B cell (primary cell): ENCODE measurements around the gene TRIM66. TPM values are rescaled to one million over a fixed set of nuclear protein-coding genes. Genes with fewer than 3 reads are reported as not detected.

Source experiments
- ATAC-seq: fragments of 200-7000 bp; cut with Tn5 transposase; one replicate; pipeline ENCODE4 v1.10.0; 2021; ENCODE audit warnings: low read depth, mild to moderate bottlenecking, moderate number of reproducible peaks, moderate library complexity
- CTCF ChIA-PET: fragments of 350-600 bp; sonication (Branson Sonifier 250); formaldehyde crosslinking; loops from one replicate; lab custom pipeline; 2021; ENCODE audit warnings: antibody characterized with exemption, inconsistent platforms; lab: Charles Lee
- POLR2A ChIA-PET: fragments of 350-600 bp; sonication (Branson Sonifier 250); formaldehyde crosslinking; loops from one replicate; lab custom pipeline; 2021; ENCODE audit warnings: antibody characterized with exemption; lab: Charles Lee
- DNase-seq: peaks from one replicate; pipeline ENCODE4 v3.0.0; 2013
- H2AFZ ChIP-seq: 2 replicates; pipeline ENCODE4 v1.6.1; 2012; ENCODE audit warnings: mild to moderate bottlenecking, low read depth, low read length; ENCODE audit not compliant: insufficient read depth, poor library complexity, severe bottlenecking
- H3K27ac ChIP-seq, 2 donors: 1 replicate in 1 of 2; 2 replicates in 1 of 2; pipeline ENCODE4 v1.5.1; 2012 to 2013; ENCODE audit warnings: low read length in 2 of 2, mild to moderate bottlenecking in 2 of 2, moderate library complexity in 1 of 2
- H3K27me3 ChIP-seq, 4 experiments: fragments of 200-600 bp in 1 of 4; sonication (generic) in 1 of 4; replicated peaks in 1 of 4; 1 replicate in 2 of 4; 2 replicates in 2 of 4; pipeline versions ENCODE4 v1.6.1 to v1.7.0; 2013 to 2016; ENCODE audit warnings: low read length in 3 of 4, mild to moderate bottlenecking in 2 of 4, mixed read lengths in 1 of 4, moderate library complexity in 1 of 4; ENCODE audit not compliant: insufficient read depth in 4 of 4, control insufficient read depth in 3 of 4; ENCODE audit errors: control extremely low read depth in 1 of 4
- H3K36me3 ChIP-seq, 2 experiments: replicated peaks in 1 of 2; 1 replicate in 1 of 2; 2 replicates in 1 of 2; pipeline versions ENCODE4 v1.6.1 to v1.7.1; 2013; ENCODE audit warnings: low read length in 1 of 2; ENCODE audit not compliant: insufficient read depth in 2 of 2, control insufficient read depth in 1 of 2; ENCODE audit errors: control extremely low read depth in 1 of 2, extremely low read depth in 1 of 2
- H3K4me1 ChIP-seq, 2 donors: fragments of 200-600 bp in 1 of 2; sonication (generic) in 1 of 2; 1 replicate in 1 of 2; 2 replicates in 1 of 2; pipeline versions ENCODE4 v1.5.1 to v1.6.1; 2013 to 2017; ENCODE audit warnings: low read length in 2 of 2; ENCODE audit not compliant: control insufficient read depth in 2 of 2, insufficient read depth in 2 of 2
- H3K4me2 ChIP-seq: replicated peaks from 2 replicates; pipeline ENCODE3; 2012; ENCODE audit warnings: mild to moderate bottlenecking, low read depth, low read length; ENCODE audit not compliant: poor library complexity, severe bottlenecking
- H3K4me3 ChIP-seq, 5 experiments: fragments of 200-600 bp in 1 of 5; sonication (generic) in 1 of 5; 1 replicate in 3 of 5; 2 replicates in 2 of 5; pipeline versions ENCODE4 v1.5.1 to v1.7.0; 2011 to 2016; ENCODE audit warnings: low read length in 4 of 5, mild to moderate bottlenecking in 4 of 5, low read depth in 2 of 5, control low read depth in 1 of 5, moderate library complexity in 1 of 5; ENCODE audit not compliant: insufficient read depth in 1 of 5; ENCODE audit errors: control extremely low read depth in 1 of 5, extremely low read depth in 1 of 5
- H3K79me2 ChIP-seq: fragments of 200-600 bp; sonication (generic); one replicate; pipeline ENCODE4 v1.6.0; 2016; ENCODE audit warnings: low read length; ENCODE audit not compliant: control insufficient read depth, insufficient read depth
- H3K9ac ChIP-seq: fragments of 200-600 bp; sonication (generic); 2 replicates; pipeline ENCODE4 v1.6.1; 2017; ENCODE audit warnings: mild to moderate bottlenecking, low read length, moderate library complexity
- H3K9me3 ChIP-seq, 3 donors: one replicate each; pipeline versions ENCODE4 v1.6.1 to v1.7.1; 2013; ENCODE audit warnings: low read length in 2 of 3; ENCODE audit not compliant: control insufficient read depth in 2 of 3, insufficient read depth in 1 of 3; ENCODE audit errors: control extremely low read depth in 1 of 3
- H4K20me1 ChIP-seq: 2 replicates; pipeline ENCODE4 v1.6.0; 2012; ENCODE audit warnings: mild to moderate bottlenecking, low read length; ENCODE audit not compliant: insufficient read depth, control insufficient read depth, poor library complexity, severe bottlenecking
- H3K27ac Mint-ChIP-seq: one replicate; pipeline ENCODE4 v1.8.0; 2021; ENCODE audit warnings: mixed read lengths
- H3K27me3 Mint-ChIP-seq: one replicate; pipeline ENCODE4 v1.8.0; 2021; ENCODE audit warnings: mixed read lengths
- H3K4me1 Mint-ChIP-seq: one replicate; pipeline ENCODE4 v1.8.0; 2021; ENCODE audit warnings: mixed read lengths
- H3K4me3 Mint-ChIP-seq: one replicate; pipeline ENCODE4 v1.8.0; 2021; ENCODE audit warnings: mixed read lengths
- H3K9me3 Mint-ChIP-seq: one replicate; pipeline ENCODE4 v1.8.0; 2022; ENCODE audit warnings: mixed read lengths; ENCODE audit not compliant: insufficient read depth
- CTCF ChIP-seq: fragments of 200-600 bp; IDR thresholded peaks from one replicate; pipeline ENCODE4 v1.8.0; 2022; ENCODE audit warnings: antibody characterized with exemption, mild to moderate bottlenecking
- EZH2 ChIP-seq: IDR thresholded peaks from 2 replicates; pipeline ENCODE4 v1.6.1; 2012; ENCODE audit warnings: borderline replicate concordance, low read depth, mild to moderate bottlenecking, moderate library complexity, low read length; ENCODE audit not compliant: insufficient read depth, poor library complexity, severe bottlenecking
- WGBS: methylation state at CpG from one replicate; pipeline ENCODE4 v1.1.5; 2013; ENCODE audit warnings: missing lambda C conversion rate; ENCODE audit not compliant: insufficient coverage; 5-methylcytosine and 5-hydroxymethylcytosine counted together
- intact Hi-C: fragments of 100-400 bp; cut with micrococcal nuclease; formaldehyde crosslinking; loops from one replicate; pipeline ENCODE4 v1.10.0; 2022
- polyA plus RNA-seq: library from polyadenylated mRNA; depleted of rRNA; stranded (reverse); fragments of >200 nt; gene quantifications from 2 replicates; pipeline ENCODE4 v1.2.3, GENCODE V29; 2012
- total RNA-seq, 2 donors: library from RNA; stranded (reverse); fragments of 120-200 nt in 1 of 2; gene quantifications; 1 replicate in 1 of 2; 2 replicates in 1 of 2; pipeline versions ENCODE4 v1.2.3 to v1.2.4, GENCODE V29; 2013 to 2022

TRIM66 gene
- total and polyA plus RNA-seq, 2 donors (not counting 1 experiment from before 2014, with no cell fraction given): 11.1 to 21.1 TPM

DNA sequence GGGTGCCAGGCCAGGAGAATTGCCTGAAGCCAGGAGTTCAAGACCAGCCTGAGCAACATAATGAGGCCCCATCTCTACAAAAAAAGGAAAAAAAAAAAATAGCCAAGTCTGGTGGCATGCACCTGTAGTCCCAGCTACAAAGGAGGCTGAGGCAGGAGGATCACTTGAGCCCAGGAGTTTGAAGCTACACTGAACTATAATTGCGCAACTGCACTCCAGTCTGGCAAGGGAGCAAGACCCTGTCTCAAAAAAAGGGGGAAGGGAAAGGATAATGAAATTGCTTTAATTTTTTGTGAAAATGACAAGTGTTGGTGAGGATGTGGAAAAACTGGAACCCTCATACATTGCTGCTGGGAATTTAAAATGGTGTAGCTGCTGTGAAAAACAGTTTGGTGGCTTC lies 107.7 kb downstream of the TRIM66 start:
- H3K9ac ChIP-seq: no peak overlapping the region
- intact Hi-C loops: no loop called here
- Mint-ChIP-seq H3K4me3 (no peak overlapping the region), H3K27me3 (no peaks in the 10 kb centered on the region), H3K9me3 (peaks cover 8% of the 10 kb centered on the region), H3K4me1 (no peaks in the 10 kb centered on the region), H3K27ac (no peak overlapping the region)
- no peaks in the 10 kb centered on the region for H3K27me3 ChIP-seq
- no peak overlapping the region for H3K4me3 ChIP-seq
- TF ChIP-seq EZH2: no peak
- TF ChIP-seq CTCF: no peak
- H3K9me3 ChIP-seq: peaks cover 0 to 7% (median 4%) of the 10 kb centered on the region in 3 donors
- no peaks in the 10 kb centered on the region for H3K36me3 ChIP-seq
- POLR2A ChIA-PET: no interaction called here
- H2AFZ ChIP-seq: no peak overlapping the region
- CTCF ChIA-PET: interaction anchor here (2.9 kb wide), 1 partner anchor 9 kb away, joined by 17 read pairs; no protein-coding TSS in a partner anchor
- no peak for ATAC-seq
- no peaks in the 10 kb centered on the region for H3K79me2 ChIP-seq
- H3K4me1 ChIP-seq: no peaks in the 10 kb centered on the region
- H4K20me1 ChIP-seq: no peaks in the 10 kb centered on the region
- H3K4me2 ChIP-seq: no peak overlapping the region
- WGBS: 100% methylated on average over 1 of the region's 1 CpG
- H3K27ac ChIP-seq: no peak overlapping the region
- DNase-seq: no peak

DNA sequence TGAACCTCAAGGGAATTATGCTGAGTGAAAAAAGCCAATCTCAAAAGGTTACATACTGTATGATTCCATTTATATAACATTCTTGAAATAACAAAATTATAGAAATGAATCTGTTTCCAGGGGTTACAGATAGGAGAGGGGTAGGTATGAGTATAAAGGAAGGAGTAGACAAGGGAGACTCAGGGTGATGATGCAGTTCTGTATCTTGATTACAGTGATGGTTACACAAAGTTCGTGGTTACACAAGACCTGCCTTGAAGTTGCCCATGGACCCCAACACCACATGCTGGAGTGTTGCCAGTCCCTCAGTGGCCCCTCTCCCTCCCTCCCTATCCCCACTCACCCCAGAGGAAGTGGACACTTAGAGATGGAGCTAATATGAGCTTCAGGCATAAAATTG lies 108.7 kb downstream of the TRIM66 start:
- peaks cover 0 to 7% (median 4%) of the 10 kb centered on the region in 3 donors for H3K9me3 ChIP-seq
- H3K4me3 ChIP-seq: no peak overlapping the region
- H3K27ac ChIP-seq: no peak overlapping the region
- DNase-seq (no peak), ATAC-seq (no peak)
- no peaks in the 10 kb centered on the region for H3K27me3 Mint-ChIP-seq
- no peak overlapping the region for H3K4me3 Mint-ChIP-seq
- no peaks in the 10 kb centered on the region for H3K4me1 ChIP-seq
- no peak overlapping the region for H3K4me2 ChIP-seq
- H3K9ac ChIP-seq: no peak overlapping the region
- TF ChIP-seq EZH2 (no peak), CTCF (no peak)
- WGBS: no CpG with 5 or more reads among the region's 1 CpG
- H3K27me3 ChIP-seq: no peaks in the 10 kb centered on the region
- no peaks in the 10 kb centered on the region for H3K79me2 ChIP-seq
- intact Hi-C loops: no loop called here
- ChIA-PET CTCF (interaction anchor here (0.5 kb wide), 1 partner anchor 25 kb away, joined by 5 read pairs; no protein-coding TSS in a partner anchor), POLR2A (no interaction called here)
- H4K20me1 ChIP-seq: no peaks in the 10 kb centered on the region
- no peaks in the 10 kb centered on the region for H3K36me3 ChIP-seq
- H3K9me3 Mint-ChIP-seq: peaks cover 5% of the 10 kb centered on the region
- H3K27ac Mint-ChIP-seq: no peak overlapping the region
- H3K4me1 Mint-ChIP-seq: no peaks in the 10 kb centered on the region
- H2AFZ ChIP-seq: no peak overlapping the region
